NB4 (cell line): ENCODE measurements around the gene RERE.

Experiments used
- MYC ChIP-seq: IDR thresholded peaks from 2 replicates; pipeline ENCODE4 v1.6.1; 2011; ENCODE audit warnings: low read depth, low read length
- POLR2A ChIP-seq: IDR thresholded peaks from 2 replicates; pipeline ENCODE4 v1.6.1; 2011; ENCODE audit warnings: mild to moderate bottlenecking; ENCODE audit not compliant: insufficient read length; ENCODE audit errors: extremely low read depth
- TF ChIP-seq, protein P1 (sequence below): IDR thresholded peaks from one replicate; pipeline ENCODE4 v1.5.1; 2012; ENCODE audit warnings: low read depth, low read length
- TF ChIP-seq, protein P2 (sequence below): IDR thresholded peaks from 2 replicates; pipeline ENCODE4 v1.6.1; 2011; ENCODE audit warnings: low read depth, low read length

DNA sequence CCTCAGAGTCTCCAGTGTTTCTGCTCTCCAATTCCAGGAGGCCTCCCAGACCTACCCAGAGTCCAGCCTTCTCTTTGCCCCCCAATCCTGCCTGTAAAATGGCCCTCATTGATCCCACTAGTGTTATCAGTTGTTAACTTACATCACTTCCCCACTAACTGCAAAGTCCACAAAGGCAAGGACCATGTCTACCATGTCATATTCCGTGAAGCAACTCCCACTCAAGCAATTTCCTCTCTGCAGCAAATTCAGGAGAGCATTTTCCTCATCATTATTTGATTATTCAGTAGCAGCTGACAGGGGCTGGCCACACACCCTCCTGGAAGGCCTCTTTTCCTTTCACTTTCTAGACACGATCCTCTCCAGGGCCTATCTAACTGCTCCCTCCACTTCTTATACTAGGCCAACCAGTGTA lies 153.5 kb downstream of the RERE start:
- TF ChIP-seq, protein P1, sequence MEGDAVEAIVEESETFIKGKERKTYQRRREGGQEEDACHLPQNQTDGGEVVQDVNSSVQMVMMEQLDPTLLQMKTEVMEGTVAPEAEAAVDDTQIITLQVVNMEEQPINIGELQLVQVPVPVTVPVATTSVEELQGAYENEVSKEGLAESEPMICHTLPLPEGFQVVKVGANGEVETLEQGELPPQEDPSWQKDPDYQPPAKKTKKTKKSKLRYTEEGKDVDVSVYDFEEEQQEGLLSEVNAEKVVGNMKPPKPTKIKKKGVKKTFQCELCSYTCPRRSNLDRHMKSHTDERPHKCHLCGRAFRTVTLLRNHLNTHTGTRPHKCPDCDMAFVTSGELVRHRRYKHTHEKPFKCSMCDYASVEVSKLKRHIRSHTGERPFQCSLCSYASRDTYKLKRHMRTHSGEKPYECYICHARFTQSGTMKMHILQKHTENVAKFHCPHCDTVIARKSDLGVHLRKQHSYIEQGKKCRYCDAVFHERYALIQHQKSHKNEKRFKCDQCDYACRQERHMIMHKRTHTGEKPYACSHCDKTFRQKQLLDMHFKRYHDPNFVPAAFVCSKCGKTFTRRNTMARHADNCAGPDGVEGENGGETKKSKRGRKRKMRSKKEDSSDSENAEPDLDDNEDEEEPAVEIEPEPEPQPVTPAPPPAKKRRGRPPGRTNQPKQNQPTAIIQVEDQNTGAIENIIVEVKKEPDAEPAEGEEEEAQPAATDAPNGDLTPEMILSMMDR, result no peak
- no peak for TF ChIP-seq POLR2A
- TF ChIP-seq, protein P2, sequence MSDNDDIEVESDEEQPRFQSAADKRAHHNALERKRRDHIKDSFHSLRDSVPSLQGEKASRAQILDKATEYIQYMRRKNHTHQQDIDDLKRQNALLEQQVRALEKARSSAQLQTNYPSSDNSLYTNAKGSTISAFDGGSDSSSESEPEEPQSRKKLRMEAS, result no peak
- TF ChIP-seq MYC, result no peak
